22Rv1 (cell line): ENCODE data around the gene GPRIN2.

ENCODE experiments used
- CTCF ChIP-seq: fragments of 450-650 bp; IDR thresholded peaks from 2 replicates; pipeline ENCODE4 v1.5.1; 2017; ENCODE audit warnings: mild to moderate bottlenecking
- ZFX ChIP-seq: fragments of 450-650 bp; IDR thresholded peaks from 2 replicates; pipeline ENCODE4 v1.6.1; 2017; ENCODE audit warnings: antibody characterized with exemption, borderline replicate concordance

GRCh38 chr10:46534828-46535524, 21.5 kb downstream of the GPRIN2 start:
- TF ChIP-seq CTCF, result no peak
- TF ChIP-seq ZFX, result no peak
